GM10847 (cell line): ENCODE measurements around the gene STRN.

Source experiments
- POLR2A ChIP-seq: IDR thresholded peaks from 2 replicates; pipeline ENCODE4 v1.6.1; 2011; ENCODE audit not compliant: insufficient read length; ENCODE audit errors: extremely low read depth

STRN gene

GRCh38 chr2:36820942-36821605 is 145.3 kb downstream of the STRN start:
- no peak for TF ChIP-seq POLR2A

GRCh38 chr2:36819095-36819711 is 147.1 kb downstream of the STRN start:
- no peak for TF ChIP-seq POLR2A

GRCh38 chr2:36818542-36818941 is 147.8 kb downstream of the STRN start:
- TF ChIP-seq POLR2A = no peak

- TF ChIP-seq POLR2A = no peak
These were observed 154.1 kb downstream of the STRN start for GRCh38 chr2:36812196-36812595.

- no peak for TF ChIP-seq POLR2A
These were observed 155.3 kb downstream of the STRN start for GRCh38 chr2:36811071-36811470.

GRCh38 chr2:36809069-36809445 is 157.3 kb downstream of the STRN start:
- TF ChIP-seq POLR2A = no peak

GRCh38 chr2:36808386-36809068 is 157.8 kb downstream of the STRN start:
- TF ChIP-seq POLR2A = no peak

GRCh38 chr2:36807223-36807886 is 159.0 kb downstream of the STRN start:
- no peak for TF ChIP-seq POLR2A

- no peak for TF ChIP-seq POLR2A
These were observed 160.6 kb downstream of the STRN start for GRCh38 chr2:36805635-36806224.

- no peak for TF ChIP-seq POLR2A
These were observed 163.4 kb downstream of the STRN start for GRCh38 chr2:36802952-36803351.

- TF ChIP-seq POLR2A = no peak
These were observed 165.2 kb downstream of the STRN start for GRCh38 chr2:36801088-36801487.

- no peak for TF ChIP-seq POLR2A
These were observed 166.0 kb downstream of the STRN start for GRCh38 chr2:36800381-36800780.

GRCh38 chr2:36798724-36799123 is 167.6 kb downstream of the STRN start:
- TF ChIP-seq POLR2A = no peak

GRCh38 chr2:36797324-36798070 is 168.8 kb downstream of the STRN start:
- TF ChIP-seq POLR2A = no peak
